Measurements from ENCODE around the gene DLK1.

DNA sequence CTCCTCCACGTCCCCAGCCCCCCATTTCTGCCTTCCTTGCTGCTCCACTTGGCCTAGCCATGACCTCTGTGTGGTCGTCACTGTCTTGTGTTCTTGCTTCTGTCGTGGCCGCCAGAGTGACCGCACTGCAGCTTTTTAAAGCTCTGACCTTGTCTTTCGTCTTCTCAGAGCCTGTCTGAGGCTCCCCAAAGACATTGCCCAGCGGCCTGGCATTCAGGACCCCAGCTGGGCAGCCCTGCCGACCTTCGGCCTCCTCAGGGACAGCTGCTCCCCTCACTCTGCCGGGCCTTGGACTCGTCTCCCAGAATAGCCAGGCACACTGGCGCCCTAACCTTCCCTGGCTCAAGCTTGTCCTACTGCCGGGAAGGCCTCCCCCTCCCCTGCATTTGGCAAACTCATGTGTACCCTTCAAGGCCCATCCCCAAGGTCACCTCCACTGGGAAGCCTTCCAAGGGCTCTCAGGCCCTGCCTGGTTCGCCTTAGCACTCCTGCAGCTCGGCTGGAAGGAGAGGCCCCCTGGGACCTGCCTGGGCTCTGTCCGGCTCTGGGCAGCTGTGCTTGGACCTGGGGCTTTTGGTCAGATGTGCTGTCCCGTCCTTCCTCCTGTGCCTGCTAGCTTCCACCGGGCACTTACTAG, 15.7 kb upstream of the DLK1 start:
- TF ChIP-seq POLR2AphosphoS5 (IDR thresholded peaks at IDR 0.05; ENCODE audit: borderline replicate concordance, low read depth, low read length), result no peak
- no peak for TF ChIP-seq EZH2 (IDR thresholded peaks at IDR 0.05)
- TF ChIP-seq FOXP2 (optimal IDR thresholded peaks at IDR 0.05; ENCODE audit: control extremely low read depth, extremely low read length, insufficient read depth), result no peak

Measured in SK-N-MC (cell line).